ENCODE measurements around the gene TIFAB.

The TIFAB gene

GRCh38 chr5:135465391-135466122 lies 13.4 kb upstream of the TIFAB start:
- no peak overlapping the region for H2BK5ac ChIP-seq (ENCODE audit: low read depth, low read length, poor library complexity)
- H3K36me3 ChIP-seq (ENCODE audit: control insufficient read depth in 1 of 2, insufficient read depth in 2 of 2, low read length in 2 of 2): no peaks in the 10 kb centered on the region
- H3K27ac ChIP-seq (ENCODE audit: low read depth, low read length): no peak overlapping the region
- H3K4me2 ChIP-seq (ENCODE audit: low read length): no peak overlapping the region
- H3K9me3 ChIP-seq (ENCODE audit: insufficient read depth, low read depth, low read length): peaks cover 2% of the 10 kb centered on the region
- no peak overlapping the region for H2AK5ac ChIP-seq (ENCODE audit: low read length)
- H4K91ac ChIP-seq (ENCODE audit: low read depth, low read length): no peak overlapping the region
- H4K12ac ChIP-seq (ENCODE audit: low read depth, low read length): no peak overlapping the region
- no peak overlapping the region for H3K23ac ChIP-seq (ENCODE audit: low read length)
- no peak overlapping the region for H3K14ac ChIP-seq (ENCODE audit: low read length)
- no peak overlapping the region for H3K4ac ChIP-seq (ENCODE audit: low read depth, low read length)
- no peak overlapping the region for H3K9ac ChIP-seq (ENCODE audit: low read length)
- WGBS (ENCODE audit: extremely low coverage, insufficient coverage, insufficient read length): no CpG with 5 or more reads among the region's 12 CpGs
- H3K79me1 ChIP-seq (ENCODE audit: low read length): no peaks in the 10 kb centered on the region
- DNase-seq: no peak
- no peak overlapping the region for H4K8ac ChIP-seq (ENCODE audit: low read depth, low read length)
- no peaks in the 10 kb centered on the region for H3K4me1 ChIP-seq (ENCODE audit: control insufficient read depth in 1 of 2, insufficient read depth in 2 of 2, low read length in 2 of 2)
- no peak overlapping the region for H2AFZ ChIP-seq (ENCODE audit: insufficient read depth, low read length, poor library complexity)
- H3K27me3 ChIP-seq (ENCODE audit: insufficient read depth, low read length): peaks cover 18% of the 10 kb centered on the region
- H3K79me2 ChIP-seq (ENCODE audit: control insufficient read depth, insufficient read depth, low read length, poor library complexity): no peaks in the 10 kb centered on the region
- no peak overlapping the region for H2BK12ac ChIP-seq (ENCODE audit: low read length)
- no peak overlapping the region for H3K4me3 ChIP-seq (ENCODE audit: low read depth, low read length)
- no peak overlapping the region for H3K18ac ChIP-seq (ENCODE audit: low read length)
- H2BK120ac ChIP-seq (ENCODE audit: insufficient read depth, low read length, poor library complexity): no peak overlapping the region

- Histone ChIP-seq H2BK12ac (ENCODE audit: low read length) (no peak overlapping the region), H3K79me1 (ENCODE audit: low read length) (no peaks in the 10 kb centered on the region)
Measured at GRCh38 chr5:135462304-135462703, 10.2 kb upstream of the TIFAB start.

GRCh38 chr5:135461481-135462151 lies 9.5 kb upstream of the TIFAB start:
- H3K18ac ChIP-seq (ENCODE audit: low read length): no peak overlapping the region
- H4K8ac ChIP-seq (ENCODE audit: low read depth, low read length): no peak overlapping the region
- WGBS (ENCODE audit: extremely low coverage, insufficient coverage, insufficient read length): no CpG with 5 or more reads among the region's 7 CpGs
- no peak for DNase-seq
- H3K79me1 ChIP-seq (ENCODE audit: low read length): no peaks in the 10 kb centered on the region
- no peak overlapping the region for H4K91ac ChIP-seq (ENCODE audit: low read depth, low read length)
- H3K4me2 ChIP-seq (ENCODE audit: low read length): no peak overlapping the region
- no peak overlapping the region for H2AK5ac ChIP-seq (ENCODE audit: low read length)
- H3K4me3 ChIP-seq (ENCODE audit: low read depth, low read length): no peak overlapping the region
- no peak overlapping the region for H4K12ac ChIP-seq (ENCODE audit: low read depth, low read length)
- H2BK12ac ChIP-seq (ENCODE audit: low read length): no peak overlapping the region
- H3K9ac ChIP-seq (ENCODE audit: low read length): no peak overlapping the region
- no peaks in the 10 kb centered on the region for H3K79me2 ChIP-seq (ENCODE audit: control insufficient read depth, insufficient read depth, low read length, poor library complexity)
- H3K27me3 ChIP-seq (ENCODE audit: insufficient read depth, low read length): peaks cover 5% of the 10 kb centered on the region
- H3K23ac ChIP-seq (ENCODE audit: low read length): no peak overlapping the region
- H3K36me3 ChIP-seq (ENCODE audit: control insufficient read depth in 1 of 2, insufficient read depth in 2 of 2, low read length in 2 of 2): no peaks in the 10 kb centered on the region
- no peak overlapping the region for H2AFZ ChIP-seq (ENCODE audit: insufficient read depth, low read length, poor library complexity)
- no peak overlapping the region for H3K4ac ChIP-seq (ENCODE audit: low read depth, low read length)
- H3K27ac ChIP-seq (ENCODE audit: low read depth, low read length): no peak overlapping the region
- no peaks in the 10 kb centered on the region for H3K4me1 ChIP-seq (ENCODE audit: control insufficient read depth in 1 of 2, insufficient read depth in 2 of 2, low read length in 2 of 2)
- H2BK120ac ChIP-seq (ENCODE audit: insufficient read depth, low read length, poor library complexity): no peak overlapping the region
- no peak overlapping the region for H3K14ac ChIP-seq (ENCODE audit: low read length)
- peaks cover 2% of the 10 kb centered on the region for H3K9me3 ChIP-seq (ENCODE audit: insufficient read depth, low read depth, low read length)
- H2BK5ac ChIP-seq (ENCODE audit: low read depth, low read length, poor library complexity): no peak overlapping the region

More at GRCh38 chr5:135462304-135462703, 10.2 kb upstream of the TIFAB start:
- Histone ChIP-seq H4K91ac (ENCODE audit: low read depth, low read length) (no peak overlapping the region), H2AK5ac (ENCODE audit: low read length) (no peak overlapping the region), H3K9ac (ENCODE audit: low read length) (no peak overlapping the region), H3K14ac (ENCODE audit: low read length) (no peak overlapping the region), H3K36me3 (ENCODE audit: control insufficient read depth in 1 of 2, insufficient read depth in 2 of 2, low read length in 2 of 2) (no peaks in the 10 kb centered on the region), H3K27ac (ENCODE audit: low read depth, low read length) (no peak overlapping the region), H2AFZ (ENCODE audit: insufficient read depth, low read length, poor library complexity) (no peak overlapping the region), H3K23ac (ENCODE audit: low read length) (no peak overlapping the region), H3K79me2 (ENCODE audit: control insufficient read depth, insufficient read depth, low read length, poor library complexity) (no peaks in the 10 kb centered on the region), H4K12ac (ENCODE audit: low read depth, low read length) (no peak overlapping the region), H2BK5ac (ENCODE audit: low read depth, low read length, poor library complexity) (no peak overlapping the region), H3K9me3 (ENCODE audit: insufficient read depth, low read depth, low read length) (peaks cover 2% of the 10 kb centered on the region), H4K8ac (ENCODE audit: low read depth, low read length) (no peak overlapping the region), H3K18ac (ENCODE audit: low read length) (no peak overlapping the region), H2BK120ac (ENCODE audit: insufficient read depth, low read length, poor library complexity) (no peak overlapping the region), H3K4ac (ENCODE audit: low read depth, low read length) (no peak overlapping the region), H3K27me3 (ENCODE audit: insufficient read depth, low read length) (peaks cover 9% of the 10 kb centered on the region), H3K4me3 (ENCODE audit: low read depth, low read length) (no peak overlapping the region), H3K4me2 (ENCODE audit: low read length) (no peak overlapping the region), H3K4me1 (ENCODE audit: control insufficient read depth in 1 of 2, insufficient read depth in 2 of 2, low read length in 2 of 2) (no peaks in the 10 kb centered on the region)
- WGBS (ENCODE audit: extremely low coverage, insufficient coverage, insufficient read length): no CpG with 5 or more reads among the region's 6 CpGs
- DNase-seq: peak; percentile 39 to 63

- WGBS (ENCODE audit: extremely low coverage, insufficient coverage, insufficient read length): no CpG with 5 or more reads among the region's 11 CpGs
- Histone ChIP-seq H3K36me3 (ENCODE audit: control insufficient read depth in 1 of 2, insufficient read depth in 2 of 2, low read length in 2 of 2) (no peaks in the 10 kb centered on the region), H4K12ac (ENCODE audit: low read depth, low read length) (no peak overlapping the region), H3K9ac (ENCODE audit: low read length) (no peak overlapping the region), H3K4ac (ENCODE audit: low read depth, low read length) (no peak overlapping the region), H3K14ac (ENCODE audit: low read length) (no peak overlapping the region), H3K79me2 (ENCODE audit: control insufficient read depth, insufficient read depth, low read length, poor library complexity) (no peaks in the 10 kb centered on the region), H4K91ac (ENCODE audit: low read depth, low read length) (no peak overlapping the region), H3K9me3 (ENCODE audit: insufficient read depth, low read depth, low read length) (peaks cover 2% of the 10 kb centered on the region), H3K79me1 (ENCODE audit: low read length) (no peaks in the 10 kb centered on the region), H2BK120ac (ENCODE audit: insufficient read depth, low read length, poor library complexity) (no peak overlapping the region), H2BK5ac (ENCODE audit: low read depth, low read length, poor library complexity) (no peak overlapping the region), H3K27me3 (ENCODE audit: insufficient read depth, low read length) (peaks cover 1% of the 10 kb centered on the region), H3K27ac (ENCODE audit: low read depth, low read length) (no peak overlapping the region), H3K23ac (ENCODE audit: low read length) (no peak overlapping the region), H4K8ac (ENCODE audit: low read depth, low read length) (no peak overlapping the region), H3K18ac (ENCODE audit: low read length) (no peak overlapping the region), H3K4me1 (ENCODE audit: control insufficient read depth in 1 of 2, insufficient read depth in 2 of 2, low read length in 2 of 2) (no peaks in the 10 kb centered on the region), H2AK5ac (ENCODE audit: low read length) (no peak overlapping the region), H3K4me2 (ENCODE audit: low read length) (no peak overlapping the region), H2BK12ac (ENCODE audit: low read length) (no peak overlapping the region), H2AFZ (ENCODE audit: insufficient read depth, low read length, poor library complexity) (no peak overlapping the region), H3K4me3 (ENCODE audit: low read depth, low read length) (no peak overlapping the region)
- DNase-seq: no peak
Measured at GRCh38 chr5:135460246-135461033, 8.3 kb upstream of the TIFAB start.
